H1 (cell line): Measurements from ENCODE around the gene DACT3. TPM values are rescaled to one million over a fixed set of nuclear protein-coding genes. Genes with fewer than 3 reads are reported as not detected.

Experiments
- ASH2L ChIP-seq: fragments of 200-600, 300-600 bp; sonication (generic); IDR thresholded peaks from one replicate; pipeline ENCODE4 v1.7.1; 2017; ENCODE audit warnings: low read length
- BRCA1 ChIP-seq: IDR thresholded peaks from 2 replicates; pipeline ENCODE4 v1.6.1; 2012; ENCODE audit warnings: low read depth, low read length, improper control_type of control experiment
- CREB1 ChIP-seq: IDR thresholded peaks from 2 replicates; pipeline ENCODE4 v1.6.1; 2012; ENCODE audit warnings: inconsistent platforms
- EGR1 ChIP-seq: IDR thresholded peaks from 2 replicates; pipeline ENCODE4 v1.6.1; 2011; ENCODE audit warnings: low read depth, low read length, borderline replicate concordance
- EP300 ChIP-seq, 2 experiments: IDR thresholded peaks; 1 replicate in 1 of 2; 2 replicates in 1 of 2; pipeline ENCODE4 v1.6.1; 2011 to 2012; ENCODE audit warnings: low read depth in 2 of 2, low read length in 2 of 2, mild to moderate bottlenecking in 2 of 2, borderline replicate concordance in 1 of 2, inconsistent platforms in 1 of 2, moderate library complexity in 1 of 2
- KDM1A ChIP-seq: fragments of 200-600, 300-600 bp; sonication (generic); IDR thresholded peaks from 2 replicates; pipeline ENCODE4 v1.7.1; 2016; ENCODE audit warnings: mild to moderate bottlenecking, low read length, borderline replicate concordance
- KDM4A ChIP-seq: IDR thresholded peaks from one replicate; pipeline ENCODE4 v1.7.1; 2012; ENCODE audit warnings: low read depth, mild to moderate bottlenecking, moderate library complexity, low read length, inconsistent platforms; ENCODE audit not compliant: severe bottlenecking
- MAFK ChIP-seq: IDR thresholded peaks from 2 replicates; pipeline ENCODE4 v1.6.1; 2012; ENCODE audit warnings: low read depth, mild to moderate bottlenecking, improper control_type of control experiment, low read length
- RFX5 ChIP-seq: IDR thresholded peaks from 2 replicates; pipeline ENCODE4 v1.6.1; 2011; ENCODE audit warnings: low read depth, low read length, improper control_type of control experiment, borderline replicate concordance
- RNF2 ChIP-seq: fragments of 200-900, 300-1000 bp; sonication (generic); IDR thresholded peaks from 2 replicates; pipeline ENCODE4 v1.7.1; 2016; ENCODE audit warnings: borderline replicate concordance, low read depth, mild to moderate bottlenecking, antibody characterized with exemption, low read length; ENCODE audit not compliant: poor library complexity, severe bottlenecking; ENCODE audit errors: missing control alignments
- TEAD4 ChIP-seq: IDR thresholded peaks from 2 replicates; pipeline ENCODE4 v1.6.1; 2012; ENCODE audit warnings: low read depth, low read length, inconsistent platforms, mixed read lengths
- polyA plus RNA-seq, 7 experiments: library from polyadenylated mRNA; depleted of rRNA in 3 of 7; stranded (reverse) in 5 of 7; unstranded in 2 of 7; fragments of >200 nt in 5 of 7; fragments of 200-250 nt in 2 of 7; gene quantifications; 1 replicate in 5 of 7; 2 replicates in 1 of 7; 4 replicates in 1 of 7; pipeline versions ENCODE4 v1.2.1 to v1.2.3, GENCODE V29; 2011 to 2013; ENCODE audit warnings: missing spikeins in 2 of 7, mixed read lengths in 2 of 7
- total RNA-seq: library from RNA; stranded (reverse); fragmentation: NEBNext Ultra II Directional; extraction: Animal tissue kit (Norgen Biotek cat#: 25700); gene quantifications from 2 replicates; pipeline ENCODE4 v1.2.1, GENCODE V29; 2021

DACT3 gene
- total and polyA plus RNA-seq, 2 of the 8 experiments (the other 6 are each of a cell fraction or from before 2014, with no cell fraction given), result 1.8 to 2.0 TPM

DNA sequence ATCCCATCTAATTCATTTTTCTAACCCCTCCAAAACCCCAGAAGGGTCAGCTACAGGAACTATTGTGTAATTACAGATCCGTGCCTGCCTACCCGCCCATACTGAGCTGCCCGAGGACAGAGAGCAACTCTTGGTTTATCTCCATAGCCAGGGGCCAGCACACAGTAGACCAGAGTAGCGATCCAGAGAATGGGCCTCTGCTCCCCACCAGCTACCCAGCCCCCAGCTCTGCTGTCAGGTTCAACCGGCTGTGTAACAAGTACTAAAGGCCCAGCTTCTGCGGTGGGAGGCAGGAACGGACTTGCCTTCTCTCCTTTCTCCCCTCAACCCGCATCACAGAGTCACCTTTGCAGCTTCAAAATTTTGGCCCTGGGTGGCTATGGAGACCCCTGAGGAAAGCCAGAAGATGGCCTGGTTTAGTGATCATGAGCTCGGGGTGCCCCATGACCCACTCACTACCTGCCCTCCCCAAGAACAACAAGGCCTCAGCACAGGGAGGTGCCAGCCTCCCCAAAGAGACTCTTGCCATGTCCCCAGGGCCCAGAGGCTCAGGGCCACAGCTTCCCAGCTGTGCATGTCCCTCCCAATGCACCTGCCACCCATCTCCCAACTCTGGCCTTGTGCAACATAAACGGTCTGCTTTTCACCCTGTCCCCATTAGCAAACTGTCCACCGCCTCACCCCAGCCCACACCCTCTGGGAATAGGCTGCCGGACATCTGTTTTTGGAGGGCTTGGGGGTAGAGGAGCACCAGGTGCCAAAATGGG, 54.1 kb downstream of the DACT3 start (continued):
- no peak for TF ChIP-seq KDM1A
- TF ChIP-seq TEAD4, result no peak
- no peak for TF ChIP-seq CREB1
- no peak for TF ChIP-seq RFX5
- TF ChIP-seq EP300 (IDR thresholded peaks at IDR 0.05; ENCODE audit: borderline replicate concordance in 1 of 2, low read depth in 2 of 2, low read length in 2 of 2), result no peak
- TF ChIP-seq EGR1, result no peak
- TF ChIP-seq RNF2, result no peak
- no peak for TF ChIP-seq KDM4A
- no peak for TF ChIP-seq BRCA1
- TF ChIP-seq ASH2L, result no peak
- TF ChIP-seq MAFK, result no peak
- TF ChIP-seq, all 59 proteins: peak for 0
